Thoracic aorta (tissue), 2 donors: ENCODE measurements around the gene SLC16A7. TPM values are rescaled to one million over a fixed set of nuclear protein-coding genes. Genes with fewer than 3 reads are reported as not detected.

Experiments
- ATAC-seq: fragments of 150-250 bp; one replicate; pipeline ENCODE4 v1.8.0; 2017; ENCODE audit warnings: low read depth; ENCODE audit not compliant: insufficient number of reproducible peaks, low FRiP score
- DNase-seq: peaks from one replicate; pipeline ENCODE4 v3.0.0-alpha.2; 2020; ENCODE audit warnings: low spot score
- H3K27ac ChIP-seq, 2 donors: fragments of 200-600 bp; sonication (generic); 1 replicate in 1 of 2; 2 replicates in 1 of 2; pipeline ENCODE4 v1.5.1; 2016; ENCODE audit warnings: mild to moderate bottlenecking in 2 of 2, moderate library complexity in 2 of 2
- H3K27me3 ChIP-seq: fragments of 200-600 bp; sonication (generic); replicated peaks from 2 replicates; pipeline ENCODE4 v1.6.0; 2016; ENCODE audit warnings: mild to moderate bottlenecking; ENCODE audit not compliant: insufficient read depth
- H3K36me3 ChIP-seq: fragments of 200-600 bp; sonication (generic); one replicate; pipeline ENCODE4 v1.5.1; 2016
- H3K4me1 ChIP-seq, 2 donors: fragments of 200-600 bp; sonication (generic); 1 replicate in 1 of 2; 2 replicates in 1 of 2; pipeline versions ENCODE4 v1.5.1 to v1.6.0; 2016; ENCODE audit warnings: low read depth in 2 of 2, mild to moderate bottlenecking in 1 of 2; ENCODE audit not compliant: control insufficient read depth in 1 of 2
- H3K4me3 ChIP-seq: fragments of 200-600 bp; sonication (generic); 2 replicates; pipeline ENCODE4 v1.5.1; 2016; ENCODE audit warnings: mild to moderate bottlenecking
- H3K9me3 ChIP-seq: fragments of 200-600 bp; sonication (generic); 2 replicates; pipeline ENCODE4 v1.5.1; 2016
- CTCF ChIP-seq: fragments of 200-600 bp; sonication (generic); IDR thresholded peaks from one replicate; pipeline ENCODE4 v1.5.1; 2019; ENCODE audit warnings: antibody characterized with exemption
- total RNA-seq, 2 donors: library from RNA; depleted of rRNA; stranded (reverse); fragments of >200 nt; gene quantifications; one replicate each; pipeline versions ENCODE4 v1.1.0 to v1.2.3, GENCODE V29; 2016

Gene SLC16A7
- total RNA-seq, 2 donors from 2014 or later, result 44.9 to 175 TPM

- Histone ChIP-seq H3K36me3 (no peaks in the 10 kb centered on the region), H3K9me3 (no peaks in the 10 kb centered on the region), H3K4me1 (peaks cover 0 to 6% of the 10 kb centered on the region in 2 donors), H3K27ac (no peak overlapping the region), H3K4me3 (no peak overlapping the region), H3K27me3 (no peaks in the 10 kb centered on the region)
- ATAC-seq (no peak), DNase-seq (no peak)
- TF ChIP-seq CTCF, result no peak
Observed at GRCh38 chr12:59645242-59645641, 49.4 kb downstream of the SLC16A7 start.

- Histone ChIP-seq H3K36me3 (no peaks in the 10 kb centered on the region), H3K4me3 (no peak overlapping the region), H3K27me3 (no peaks in the 10 kb centered on the region), H3K27ac (no peak overlapping the region), H3K4me1 (peaks cover 5 to 16% of the 10 kb centered on the region in 2 donors), H3K9me3 (no peaks in the 10 kb centered on the region)
- TF ChIP-seq CTCF, result no peak
- ATAC-seq, result no peak
- no peak for DNase-seq
Observed at GRCh38 chr12:59646636-59647035, 50.8 kb downstream of the SLC16A7 start.

GRCh38 chr12:59649203-59649602, 53.4 kb downstream of the SLC16A7 start:
- Histone ChIP-seq H3K27ac (no peak overlapping the region), H3K36me3 (no peaks in the 10 kb centered on the region), H3K9me3 (no peaks in the 10 kb centered on the region), H3K27me3 (no peaks in the 10 kb centered on the region), H3K4me3 (no peak overlapping the region), H3K4me1 (peaks cover 16 to 31% of the 10 kb centered on the region in 2 donors)
- TF ChIP-seq CTCF, result no peak
- DNase-seq (no peak), ATAC-seq (no peak)

GRCh38 chr12:59650588-59651228, 54.9 kb downstream of the SLC16A7 start:
- no peak for TF ChIP-seq CTCF
- H3K4me1 ChIP-seq, result peaks cover 16 to 31% of the 10 kb centered on the region in 2 donors
- no peaks in the 10 kb centered on the region for H3K36me3 ChIP-seq
- peak overlapping the region; percentile 34 to 47 for H3K27ac ChIP-seq
- DNase-seq, result no peak
- no peak overlapping the region for H3K4me3 ChIP-seq
- ATAC-seq, result no peak
- H3K9me3 ChIP-seq, result no peaks in the 10 kb centered on the region
- no peaks in the 10 kb centered on the region for H3K27me3 ChIP-seq

GRCh38 chr12:59651229-59651920, 55.5 kb downstream of the SLC16A7 start:
- no peaks in the 10 kb centered on the region for H3K27me3 ChIP-seq
- peak overlapping the region; percentile 34 to 47 for H3K27ac ChIP-seq
- DNase-seq (no peak), ATAC-seq (no peak)
- H3K4me3 ChIP-seq, result no peak overlapping the region
- peaks cover 16 to 31% of the 10 kb centered on the region in 2 donors for H3K4me1 ChIP-seq
- H3K9me3 ChIP-seq, result no peaks in the 10 kb centered on the region
- no peak for TF ChIP-seq CTCF
- no peaks in the 10 kb centered on the region for H3K36me3 ChIP-seq
